GM20431 (cell line): ENCODE data around the gene AMIGO1.
"Not testable (repeated sequence)": the region's sequence is repeated elsewhere in the genome, so short reads cannot be mapped to it uniquely, and the experiment has no call there.

Source experiments
- in situ Hi-C: fragments of 300-500 bp; cut with MseI, MboI; formaldehyde crosslinking; loops from one replicate; pipeline ENCODE4 v1.15.0; 2020; ENCODE audit warnings: low sequenced_read_pairs; ENCODE audit not compliant: unreplicated experiment

AMIGO1 gene

GRCh38 chr1:109488696-109489095 lies 20.8 kb downstream of the AMIGO1 start:
- in situ Hi-C loops = no loop called here

DNA sequence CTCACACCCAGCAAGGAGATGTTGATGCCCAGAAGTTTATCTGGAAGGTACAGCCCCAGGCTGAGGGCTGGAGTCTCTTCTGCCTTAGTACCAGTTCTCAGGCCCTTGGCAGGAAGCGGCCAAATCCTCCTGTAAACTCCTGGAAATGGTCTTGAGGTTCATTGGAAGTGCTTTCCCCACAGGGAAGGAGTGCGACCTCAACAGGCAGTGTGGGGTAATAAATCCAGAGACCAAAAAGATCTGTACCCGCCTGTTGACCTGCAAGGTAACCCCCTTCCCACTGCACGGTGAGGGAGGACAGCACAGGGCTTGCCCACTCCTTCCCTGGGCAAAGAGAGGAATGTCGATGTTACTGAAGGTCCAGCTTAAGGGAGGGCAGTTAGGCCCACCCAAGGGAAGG lies 21.3 kb downstream of the AMIGO1 start:
- in situ Hi-C loops = no loop called here

- in situ Hi-C loops = no loop called here
Measured at GRCh38 chr1:109487261-109487660, 22.3 kb downstream of the AMIGO1 start.

GRCh38 chr1:109485001-109485400 lies 24.5 kb downstream of the AMIGO1 start:
- in situ Hi-C loops = no loop called here

DNA sequence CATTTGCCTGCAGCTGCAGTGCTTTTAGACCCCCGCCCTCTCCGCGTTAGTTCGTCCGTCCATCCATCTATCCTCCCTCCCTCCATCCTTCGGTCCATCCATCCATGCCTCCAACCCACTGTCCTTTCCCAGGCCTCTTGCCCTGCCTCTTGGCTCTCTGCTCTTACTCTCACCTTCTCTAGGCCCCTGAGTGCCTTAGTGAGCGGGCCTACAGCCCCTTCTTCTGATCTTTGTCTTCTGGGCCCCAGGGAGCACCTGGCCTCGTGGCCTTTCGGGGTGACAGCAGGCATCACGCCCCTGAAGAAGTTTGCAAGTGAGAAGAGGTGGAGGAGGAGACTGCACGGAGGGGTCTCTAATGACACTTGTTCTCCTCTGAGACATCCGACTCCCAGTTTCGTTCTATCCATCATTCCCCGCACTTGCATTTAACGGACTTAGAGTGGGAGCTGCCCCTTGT lies 25.0 kb downstream of the AMIGO1 start:
- in situ Hi-C loops = no loop called here

GRCh38 chr1:109483672-109484518 lies 25.6 kb downstream of the AMIGO1 start, which contains the start of gene ATXN7L2:
TSS of gene ATXN7L2 (plus strand) at chr1:109483905. CDS start at chr1:109483954, 49 bp downstream.
- in situ Hi-C loops = no loop called here

GRCh38 chr1:109482791-109483671 lies 26.5 kb downstream of the AMIGO1 start:
- in situ Hi-C loops = no loop called here

- in situ Hi-C loops = no loop called here
Measured at GRCh38 chr1:109482242-109482641, 27.3 kb downstream of the AMIGO1 start.

DNA sequence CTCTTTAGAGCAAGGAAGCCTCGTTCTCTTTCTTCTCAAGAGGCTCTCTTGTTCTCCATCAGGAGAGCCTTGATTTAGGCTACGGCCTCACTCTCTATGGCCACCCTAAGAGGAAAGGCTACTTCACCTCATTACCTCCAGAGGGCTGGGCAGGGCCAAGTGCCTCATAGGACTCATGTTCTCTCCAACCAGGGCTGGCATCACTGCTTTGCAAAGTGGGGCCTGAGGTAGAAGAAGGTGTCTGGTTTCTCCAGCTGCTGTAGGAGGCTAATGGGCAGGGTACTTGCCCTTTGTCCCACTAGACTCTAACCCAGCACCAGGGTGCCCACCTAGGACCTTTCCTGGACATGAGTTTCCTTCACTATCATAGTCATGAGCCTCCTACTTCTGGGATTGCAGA lies 27.9 kb downstream of the AMIGO1 start:
- in situ Hi-C loops = no loop called here

DNA sequence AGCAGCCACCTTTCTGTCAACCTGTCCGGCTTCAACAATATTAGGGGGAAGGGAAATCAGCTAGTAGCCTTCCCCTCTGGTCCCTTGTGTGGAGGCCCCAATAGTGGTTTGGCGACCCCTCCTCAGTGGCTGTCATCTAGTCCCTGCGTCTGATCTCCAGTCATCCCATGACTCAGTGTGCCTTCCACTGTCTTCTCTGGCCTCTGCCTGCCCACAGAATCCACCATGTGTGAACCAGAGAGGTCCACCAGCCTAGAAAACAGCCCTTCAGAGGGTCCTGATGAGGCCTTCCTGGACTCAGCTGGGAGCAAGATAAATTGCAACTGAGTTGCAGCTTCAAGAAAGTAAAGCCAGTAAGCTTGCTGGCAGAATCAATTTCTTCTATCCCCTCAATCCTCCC lies 29.6 kb downstream of the AMIGO1 start:
- in situ Hi-C loops = no loop called here

- in situ Hi-C loops = no loop called here
Measured at GRCh38 chr1:109479311-109479710, 30.2 kb downstream of the AMIGO1 start.

GRCh38 chr1:109478806-109479205 lies 30.7 kb downstream of the AMIGO1 start:
- in situ Hi-C loops = no loop called here

DNA sequence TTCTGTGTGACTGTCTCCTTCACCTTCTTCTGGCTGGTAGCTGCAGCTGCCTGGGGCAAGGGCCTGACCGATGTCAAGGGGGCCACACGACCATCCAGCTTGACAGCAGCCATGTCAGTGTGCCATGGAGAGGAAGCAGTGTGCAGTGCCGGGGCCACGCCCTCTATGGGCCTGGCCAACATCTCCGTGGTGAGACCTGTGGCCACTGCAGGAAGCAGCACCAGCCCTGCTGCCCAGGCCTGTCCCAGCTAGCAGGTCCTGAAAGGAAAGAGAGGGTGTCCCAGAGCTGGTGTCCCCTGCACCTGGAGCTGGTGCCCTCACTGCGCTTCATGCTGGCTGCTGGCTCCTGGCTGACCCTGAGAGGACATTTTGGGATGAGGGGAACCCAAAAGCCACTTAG lies 31.7 kb downstream of the AMIGO1 start:
- in situ Hi-C loops = no loop called here

DNA sequence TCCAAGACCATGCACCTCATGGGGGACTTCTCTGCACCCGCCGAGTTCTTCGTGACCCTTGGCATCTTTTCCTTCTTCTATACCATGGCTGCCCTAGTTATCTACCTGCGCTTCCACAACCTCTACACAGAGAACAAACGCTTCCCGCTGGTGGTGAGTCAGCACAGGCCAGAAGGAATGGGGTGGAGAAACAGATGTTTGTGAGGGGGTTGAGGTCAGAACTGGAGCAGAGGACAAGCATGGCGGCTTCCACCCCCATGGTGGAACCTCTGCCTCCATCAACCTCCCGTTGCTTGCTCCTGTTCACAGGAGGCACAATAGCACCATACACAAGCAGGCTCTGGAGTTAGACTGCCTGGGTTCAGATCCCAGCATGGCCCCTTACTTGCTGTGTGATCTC lies 32.7 kb downstream of the AMIGO1 start:
- in situ Hi-C loops = no loop called here

DNA sequence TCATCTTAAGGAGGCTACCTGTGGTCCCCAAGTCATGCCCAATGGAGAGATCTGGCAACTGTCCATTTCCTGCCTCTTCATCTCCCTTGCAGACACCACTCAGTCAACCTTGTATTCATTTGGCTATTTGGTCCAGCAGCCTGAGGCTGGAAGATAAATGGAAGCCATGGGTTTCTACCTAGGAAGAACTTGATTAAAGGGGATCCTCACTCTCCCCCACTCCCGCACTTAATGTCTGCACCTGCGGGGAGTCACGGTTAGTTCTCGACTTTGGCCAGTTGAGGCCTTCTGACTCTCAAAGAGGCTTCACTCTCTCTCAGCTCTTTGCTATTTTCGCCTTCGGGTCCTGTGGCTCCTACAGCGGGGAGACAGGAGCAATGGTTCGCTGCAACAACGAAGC lies 34.3 kb downstream of the AMIGO1 start:
- in situ Hi-C loops = no loop called here

DNA sequence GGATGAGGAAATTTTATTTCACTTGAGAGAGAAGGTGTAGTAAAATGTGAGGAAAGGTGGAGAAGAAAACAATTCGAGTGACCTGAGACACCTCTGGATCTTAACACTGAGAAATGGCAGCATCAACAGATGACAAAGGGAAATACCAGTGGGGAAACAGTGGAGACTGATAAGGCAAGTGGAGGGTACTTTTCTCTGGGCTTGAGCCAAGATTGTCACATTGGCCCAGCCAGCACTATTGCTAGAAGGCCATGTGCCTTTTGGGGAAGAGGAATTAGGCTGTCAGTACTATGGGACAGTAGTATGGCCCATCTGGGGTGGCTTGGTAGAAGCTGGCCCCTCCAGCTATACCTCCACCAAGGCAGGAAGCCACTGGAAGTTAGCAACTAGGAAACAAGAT lies 34.8 kb downstream of the AMIGO1 start:
- in situ Hi-C loops = no loop called here

DNA sequence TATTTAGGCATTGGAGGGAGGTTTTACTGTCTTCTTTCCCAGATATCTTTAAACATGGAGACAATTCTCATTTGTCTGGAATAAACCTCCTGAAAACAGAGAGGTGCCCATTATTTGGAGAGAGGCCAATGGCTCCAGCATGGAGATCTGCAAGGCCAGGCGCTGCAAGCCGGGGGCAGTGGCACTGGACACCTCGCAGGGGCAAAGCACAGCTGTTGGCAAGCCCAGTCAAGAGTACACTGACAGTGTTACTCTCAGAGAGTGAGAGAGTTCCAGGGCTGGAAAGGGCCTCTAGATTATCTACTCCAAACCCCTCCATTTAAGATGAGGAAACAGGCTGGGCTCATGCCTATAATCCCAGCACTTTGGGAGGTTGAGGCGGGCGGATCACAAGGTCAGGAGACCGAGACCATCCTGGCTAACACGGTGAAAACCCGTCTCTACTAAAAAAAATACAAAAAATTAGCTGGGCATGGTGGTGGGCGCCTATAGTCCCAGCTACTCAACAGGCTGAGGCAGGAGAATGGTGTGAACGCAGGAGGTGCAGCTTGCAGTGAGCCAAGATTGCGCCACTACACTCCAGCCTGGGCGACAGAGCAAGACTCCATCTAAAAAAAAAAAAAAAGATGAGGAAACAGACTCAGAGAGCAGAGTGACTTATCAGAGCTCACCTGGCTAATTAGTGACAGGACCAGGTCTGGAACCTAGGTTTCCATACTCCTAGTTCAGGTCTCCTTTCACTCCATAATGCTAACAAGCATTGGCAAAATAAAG lies 36.1 kb downstream of the AMIGO1 start:
- in situ Hi-C loops = not testable (repeated sequence)

GRCh38 chr1:109472779-109473178 lies 36.7 kb downstream of the AMIGO1 start:
- in situ Hi-C loops = no loop called here

DNA sequence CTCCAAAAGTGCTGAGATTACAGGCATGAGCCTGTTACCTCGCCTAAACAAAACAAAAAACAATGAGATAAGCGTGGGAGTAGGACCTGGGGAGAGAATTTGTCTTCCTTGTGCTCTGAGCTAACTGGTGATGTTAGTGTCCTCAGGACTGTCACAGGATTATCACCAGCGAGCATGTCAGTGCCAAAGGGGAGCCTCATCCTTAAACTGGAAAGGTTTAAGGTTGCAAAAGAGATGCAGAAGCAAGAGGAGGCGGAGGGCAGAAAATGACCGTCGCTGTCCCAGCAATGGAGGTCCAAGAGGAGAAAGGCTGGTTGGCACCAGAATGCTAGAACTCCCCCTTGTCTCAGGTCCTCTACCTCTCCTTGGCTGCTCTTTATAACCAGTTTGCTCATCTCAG lies 39.3 kb downstream of the AMIGO1 start:
- in situ Hi-C loops = no loop called here

- in situ Hi-C loops = no loop called here
Measured at GRCh38 chr1:109468903-109469302, 40.6 kb downstream of the AMIGO1 start.
